H9 (cell line): Measurements from ENCODE around the gene CACHD1. TPM values are rescaled to one million over a fixed set of nuclear protein-coding genes. Genes with fewer than 3 reads are reported as not detected.

ENCODE experiments used
- DNase-seq: peaks from one replicate; pipeline ENCODE4 v3.0.0-alpha.2; 2017
- H2AFZ ChIP-seq: one replicate; pipeline ENCODE4 v1.6.1; 2013; ENCODE audit warnings: mild to moderate bottlenecking, low read length, control low read depth, moderate library complexity
- H2AK5ac ChIP-seq: 2 replicates; pipeline ENCODE4 v1.6.1; 2013; ENCODE audit warnings: low read length, control low read depth, mixed read lengths; ENCODE audit not compliant: insufficient read length
- H2BK120ac ChIP-seq: one replicate; pipeline ENCODE4 v1.6.1; 2013; ENCODE audit warnings: low read depth, mild to moderate bottlenecking, low read length, control low read depth, inconsistent platforms; ENCODE audit not compliant: poor library complexity, severe bottlenecking
- H2BK12ac ChIP-seq: 2 replicates; pipeline ENCODE4 v1.6.1; 2013; ENCODE audit warnings: low read length, control low read depth, mixed read lengths, low read depth; ENCODE audit not compliant: insufficient read length
- H2BK15ac ChIP-seq: 2 replicates; pipeline ENCODE4 v1.6.1; 2013; ENCODE audit warnings: low read depth, low read length, control low read depth
- H2BK20ac ChIP-seq: one replicate; pipeline ENCODE4 v1.6.1; 2013; ENCODE audit warnings: low read depth, mild to moderate bottlenecking, low read length, control low read depth, inconsistent platforms; ENCODE audit not compliant: poor library complexity, severe bottlenecking
- H2BK5ac ChIP-seq: 2 replicates; pipeline ENCODE4 v1.6.1; 2013; ENCODE audit warnings: low read length, control low read depth, mixed read lengths; ENCODE audit not compliant: insufficient read length
- H3K14ac ChIP-seq: 2 replicates; pipeline ENCODE4 v1.6.1; 2013; ENCODE audit warnings: low read length, control low read depth; ENCODE audit not compliant: insufficient read depth
- H3K18ac ChIP-seq: 2 replicates; pipeline ENCODE4 v1.6.1; 2013; ENCODE audit warnings: low read depth, mild to moderate bottlenecking, mixed read lengths, low read length, control low read depth; ENCODE audit not compliant: insufficient read length
- H3K23ac ChIP-seq: 2 replicates; pipeline ENCODE4 v1.6.1; 2013; ENCODE audit warnings: low read length, control low read depth, mixed read lengths, low read depth; ENCODE audit not compliant: insufficient read length
- H3K23me2 ChIP-seq: 2 replicates; pipeline ENCODE4 v1.6.1; 2013; ENCODE audit warnings: low read depth, mild to moderate bottlenecking, mixed read lengths, low read length, control low read depth; ENCODE audit not compliant: insufficient read length, poor library complexity, severe bottlenecking
- H3K27ac ChIP-seq: 2 replicates; pipeline ENCODE4 v1.5.1; 2013; ENCODE audit warnings: low read length, control low read depth, mixed read lengths, low read depth; ENCODE audit not compliant: insufficient read length
- H3K27me3 ChIP-seq: 2 replicates; pipeline ENCODE4 v1.6.1; 2013; ENCODE audit warnings: low read length, control low read depth, inconsistent platforms; ENCODE audit not compliant: insufficient read depth
- H3K4ac ChIP-seq: 2 replicates; pipeline ENCODE4 v1.6.1; 2013; ENCODE audit warnings: low read depth, mild to moderate bottlenecking, control low read depth, inconsistent platforms, low read length, moderate library complexity
- H3K4me1 ChIP-seq: 2 replicates; pipeline ENCODE4 v1.6.1; 2013; ENCODE audit warnings: low read length, control low read depth, inconsistent platforms; ENCODE audit not compliant: insufficient read depth
- H3K4me2 ChIP-seq: 2 replicates; pipeline ENCODE4 v1.6.1; 2013; ENCODE audit warnings: low read length, control low read depth, mixed read lengths; ENCODE audit not compliant: insufficient read length, insufficient read depth
- H3K56ac ChIP-seq: 2 replicates; pipeline ENCODE4 v1.6.1; 2013; ENCODE audit warnings: low read depth, mild to moderate bottlenecking, mixed read lengths, low read length, control low read depth; ENCODE audit not compliant: insufficient read length
- H3K79me1 ChIP-seq: 2 replicates; pipeline ENCODE4 v1.6.1; 2013; ENCODE audit warnings: low read depth, mild to moderate bottlenecking, moderate library complexity, low read length, control low read depth, inconsistent platforms; ENCODE audit not compliant: insufficient read depth, poor library complexity, severe bottlenecking
- H3K79me2 ChIP-seq: 2 replicates; pipeline ENCODE4 v1.6.1; 2013; ENCODE audit warnings: low read length, control low read depth, inconsistent platforms; ENCODE audit not compliant: insufficient read depth
- H3K9ac ChIP-seq: 2 replicates; pipeline ENCODE4 v1.6.1; 2013; ENCODE audit warnings: low read length, control low read depth, mixed read lengths; ENCODE audit not compliant: insufficient read length; ENCODE audit errors: extremely low read depth
- H3K9me3 ChIP-seq: one replicate; pipeline ENCODE4 v1.6.1; 2013; ENCODE audit warnings: low read depth, low read length, inconsistent platforms; ENCODE audit not compliant: control insufficient read depth
- H3T11ph ChIP-seq: one replicate; pipeline ENCODE4 v1.6.1; 2013; ENCODE audit warnings: mild to moderate bottlenecking, low read length, control low read depth, inconsistent platforms
- H4K20me1 ChIP-seq: one replicate; pipeline ENCODE4 v1.6.1; 2013; ENCODE audit not compliant: control insufficient read depth, insufficient read length, insufficient read depth
- H4K5ac ChIP-seq: 2 replicates; pipeline ENCODE4 v1.6.1; 2013; ENCODE audit warnings: low read depth, mild to moderate bottlenecking, mixed read lengths, low read length, control low read depth; ENCODE audit not compliant: insufficient read length
- H4K8ac ChIP-seq: replicated peaks from 2 replicates; pipeline ENCODE4 v1.6.1; 2013; ENCODE audit warnings: low read length, control low read depth, mixed read lengths, low read depth; ENCODE audit not compliant: insufficient read length
- H4K91ac ChIP-seq: 2 replicates; pipeline ENCODE4 v1.6.1; 2013; ENCODE audit warnings: low read depth, mild to moderate bottlenecking, moderate library complexity, mixed read lengths, low read length, control low read depth; ENCODE audit not compliant: insufficient read length
- H3K27ac Mint-ChIP-seq, 3 experiments: 2 replicates in 2 of 3; 3 replicates in 1 of 3; pipeline ENCODE4 v1.8.0; 2020 to 2021; ENCODE audit warnings: mixed read lengths in 3 of 3, mild to moderate bottlenecking in 1 of 3, moderate library complexity in 1 of 3
- H3K27me3 Mint-ChIP-seq: 2 replicates; pipeline ENCODE4 v1.8.0; 2021; ENCODE audit warnings: low read depth, mild to moderate bottlenecking, moderate library complexity, mixed read lengths
- H3K36me3 Mint-ChIP-seq, 3 experiments: 2 replicates in 2 of 3; 3 replicates in 1 of 3; pipeline ENCODE4 v1.8.0; 2020 to 2021; ENCODE audit warnings: low read depth in 3 of 3, mixed read lengths in 3 of 3; ENCODE audit not compliant: insufficient read depth in 1 of 3
- H3K4me1 Mint-ChIP-seq, 2 experiments: 2 replicates each; pipeline ENCODE4 v1.8.0; 2020; ENCODE audit warnings: mixed read lengths in 2 of 2
- H3K4me3 Mint-ChIP-seq, 2 experiments: 2 replicates in 1 of 2; 3 replicates in 1 of 2; pipeline ENCODE4 v1.8.0; 2020 to 2021; ENCODE audit warnings: mild to moderate bottlenecking in 2 of 2, mixed read lengths in 2 of 2, moderate library complexity in 1 of 2
- H3K9me3 Mint-ChIP-seq, 2 experiments: 2 replicates in 1 of 2; 3 replicates in 1 of 2; pipeline ENCODE4 v1.8.0; 2020; ENCODE audit warnings: mild to moderate bottlenecking in 2 of 2, mixed read lengths in 2 of 2, moderate library complexity in 1 of 2
- WGBS: extraction: QIAGEN DNeasy Blood & Tissue Kit; methylation state at CpG from one replicate; pipeline ENCODE4 v1.1.7; 2013; ENCODE audit warnings: missing lambda C conversion rate, low lambda C conversion rate, mixed read lengths; ENCODE audit not compliant: insufficient read length; ENCODE audit errors: extremely low coverage; 5-methylcytosine and 5-hydroxymethylcytosine counted together
- total RNA-seq: library from RNA; stranded (reverse); gene quantifications from 2 replicates; pipeline ENCODE4 v1.2.1, GENCODE V29; 2021
- TF ChIP-seq, protein P1 (sequence below): fragments of 200-600 bp; sonication (generic); conservative IDR thresholded peaks from 3 replicates; pipeline ENCODE4 v1.8.0; 2021; ENCODE audit warnings: antibody characterized with exemption, mild to moderate bottlenecking

CACHD1 gene
- total RNA-seq, 1 experiment from 2014 or later, result 94.2 TPM

DNA sequence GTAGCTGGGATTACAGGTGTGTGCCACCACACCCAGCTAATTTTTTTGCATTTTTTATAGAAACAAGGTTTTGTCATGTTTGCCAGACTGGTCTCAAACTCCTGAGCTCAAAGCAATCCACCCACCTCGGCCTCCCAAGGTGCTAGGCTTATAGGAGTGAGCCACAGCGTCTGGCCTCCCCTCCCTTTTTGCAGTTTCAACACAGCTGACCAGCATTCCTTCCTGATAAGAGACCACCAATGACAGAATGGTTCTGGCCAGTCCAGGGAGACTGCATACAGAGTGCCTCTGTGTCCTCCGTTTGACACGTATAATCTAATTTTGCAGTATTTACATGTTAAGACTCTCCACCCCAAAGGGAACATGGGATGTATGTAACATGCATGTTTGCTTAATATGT lies 46.4 kb upstream of the CACHD1 start:
- Histone ChIP-seq H2AFZ (no peak overlapping the region), H3K23ac (no peak overlapping the region), H3K56ac (no peak overlapping the region), H3K4me2 (no peak overlapping the region), H3K9me3 (no peaks in the 10 kb centered on the region), H3K18ac (no peak overlapping the region), H3K23me2 (no peaks in the 10 kb centered on the region), H4K20me1 (no peaks in the 10 kb centered on the region), H2BK15ac (no peak overlapping the region), H4K91ac (no peak overlapping the region), H3K79me2 (no peaks in the 10 kb centered on the region), H4K5ac (no peak overlapping the region), H3K27ac (no peak overlapping the region), H3K14ac (no peak overlapping the region), H3K27me3 (no peaks in the 10 kb centered on the region), H3K79me1 (no peaks in the 10 kb centered on the region), H2AK5ac (no peak overlapping the region), H2BK5ac (no peak overlapping the region), H2BK12ac (no peak overlapping the region), H4K8ac (no peak overlapping the region), H3K4ac (no peak overlapping the region), H2BK120ac (no peak overlapping the region), H3K4me1 (no peaks in the 10 kb centered on the region), H3T11ph (no peak overlapping the region), H2BK20ac (no peak overlapping the region), H3K9ac (no peak overlapping the region)
- Mint-ChIP-seq H3K4me1 (no peaks in the 10 kb centered on the region), H3K36me3 (no peaks in the 10 kb centered on the region), H3K27ac (no peak overlapping the region), H3K9me3 (no peaks in the 10 kb centered on the region; a peak in 1 of 5 replicates), H3K27me3 (no peaks in the 10 kb centered on the region), H3K4me3 (no peak overlapping the region)
- no peak for DNase-seq
- TF ChIP-seq, protein P1, sequence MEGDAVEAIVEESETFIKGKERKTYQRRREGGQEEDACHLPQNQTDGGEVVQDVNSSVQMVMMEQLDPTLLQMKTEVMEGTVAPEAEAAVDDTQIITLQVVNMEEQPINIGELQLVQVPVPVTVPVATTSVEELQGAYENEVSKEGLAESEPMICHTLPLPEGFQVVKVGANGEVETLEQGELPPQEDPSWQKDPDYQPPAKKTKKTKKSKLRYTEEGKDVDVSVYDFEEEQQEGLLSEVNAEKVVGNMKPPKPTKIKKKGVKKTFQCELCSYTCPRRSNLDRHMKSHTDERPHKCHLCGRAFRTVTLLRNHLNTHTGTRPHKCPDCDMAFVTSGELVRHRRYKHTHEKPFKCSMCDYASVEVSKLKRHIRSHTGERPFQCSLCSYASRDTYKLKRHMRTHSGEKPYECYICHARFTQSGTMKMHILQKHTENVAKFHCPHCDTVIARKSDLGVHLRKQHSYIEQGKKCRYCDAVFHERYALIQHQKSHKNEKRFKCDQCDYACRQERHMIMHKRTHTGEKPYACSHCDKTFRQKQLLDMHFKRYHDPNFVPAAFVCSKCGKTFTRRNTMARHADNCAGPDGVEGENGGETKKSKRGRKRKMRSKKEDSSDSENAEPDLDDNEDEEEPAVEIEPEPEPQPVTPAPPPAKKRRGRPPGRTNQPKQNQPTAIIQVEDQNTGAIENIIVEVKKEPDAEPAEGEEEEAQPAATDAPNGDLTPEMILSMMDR, result no peak
- no CpG with 5 or more reads among the region's 4 CpGs for WGBS
